ENCODE measurements around the gene SORCS3. TPM values are rescaled to one million over a fixed set of nuclear protein-coding genes. Genes with fewer than 3 reads are reported as not detected.
A peak's percentile ranks its signal among the peaks of the same experiment; 100 is the strongest.

Gene SORCS3
- polyA plus RNA-seq (ENCODE audit: insufficient read length in 10 of 10), result under 1 TPM in 8 of 10 donors, not detected in 2; 0.07 to 0.66 (median 0.18) TPM
- long read RNA-seq, donor 1, result 0 reads
- long read RNA-seq, donor 2, result 0 reads
- long read RNA-seq, donor 3, result 0 reads
- long read RNA-seq, donor 4, result 0 reads
- long read RNA-seq, donor 5, result 0 reads
- long read RNA-seq, donor 6, result 0 reads
- long read RNA-seq, donor 7, result 0 reads
- long read RNA-seq, donor 8, result 0 reads
- long read RNA-seq, donor 9, result 0 reads

GRCh38 chr10:104641187-104641936 lies at the start of gene SORCS3:
Gene SORCS3 (plus strand): TSS chr10:104641290.
- DNase-seq, result peak in 1 of 3 donors; percentile 33

DNA sequence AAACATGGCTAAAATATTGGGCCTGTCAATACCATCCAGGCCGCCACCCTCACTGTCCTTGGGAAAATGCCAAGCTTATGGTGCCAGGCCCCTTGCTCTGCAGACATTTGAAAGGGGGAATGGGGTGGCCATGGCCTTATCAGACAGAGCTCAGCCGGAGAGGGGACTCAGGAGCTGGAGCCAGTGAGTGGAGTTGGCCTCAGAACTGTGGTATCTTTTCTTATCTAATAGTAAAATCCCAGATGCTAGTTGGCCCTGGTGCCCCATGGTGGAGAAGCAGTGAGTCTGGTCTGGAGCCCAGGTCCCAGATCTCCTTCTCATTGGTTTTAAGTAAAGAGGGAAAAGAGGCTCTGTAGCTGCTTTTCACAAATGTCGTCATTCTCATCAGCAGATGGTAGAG lies 49.6 kb upstream of the SORCS3 start:
- no peak for DNase-seq

DNA sequence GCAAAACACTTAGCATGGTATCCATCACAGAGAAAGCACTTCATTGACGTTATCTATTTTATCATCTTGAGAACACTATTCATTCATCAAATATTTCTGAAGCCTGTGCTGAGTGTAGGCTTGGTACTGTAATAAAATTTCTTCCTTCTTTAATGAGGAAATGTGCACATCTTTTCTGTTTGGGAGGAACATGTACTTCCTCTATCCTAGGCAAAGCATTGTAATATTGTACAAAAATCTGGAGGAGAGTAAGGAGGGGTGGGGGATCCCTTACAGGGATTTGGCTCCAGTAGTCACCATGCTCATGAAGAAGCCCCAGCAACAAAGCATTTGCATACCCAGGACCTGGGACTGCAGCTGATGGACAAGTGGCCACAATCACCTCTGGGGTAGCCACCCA lies 39.9 kb upstream of the SORCS3 start:
- no peak for DNase-seq

DNA sequence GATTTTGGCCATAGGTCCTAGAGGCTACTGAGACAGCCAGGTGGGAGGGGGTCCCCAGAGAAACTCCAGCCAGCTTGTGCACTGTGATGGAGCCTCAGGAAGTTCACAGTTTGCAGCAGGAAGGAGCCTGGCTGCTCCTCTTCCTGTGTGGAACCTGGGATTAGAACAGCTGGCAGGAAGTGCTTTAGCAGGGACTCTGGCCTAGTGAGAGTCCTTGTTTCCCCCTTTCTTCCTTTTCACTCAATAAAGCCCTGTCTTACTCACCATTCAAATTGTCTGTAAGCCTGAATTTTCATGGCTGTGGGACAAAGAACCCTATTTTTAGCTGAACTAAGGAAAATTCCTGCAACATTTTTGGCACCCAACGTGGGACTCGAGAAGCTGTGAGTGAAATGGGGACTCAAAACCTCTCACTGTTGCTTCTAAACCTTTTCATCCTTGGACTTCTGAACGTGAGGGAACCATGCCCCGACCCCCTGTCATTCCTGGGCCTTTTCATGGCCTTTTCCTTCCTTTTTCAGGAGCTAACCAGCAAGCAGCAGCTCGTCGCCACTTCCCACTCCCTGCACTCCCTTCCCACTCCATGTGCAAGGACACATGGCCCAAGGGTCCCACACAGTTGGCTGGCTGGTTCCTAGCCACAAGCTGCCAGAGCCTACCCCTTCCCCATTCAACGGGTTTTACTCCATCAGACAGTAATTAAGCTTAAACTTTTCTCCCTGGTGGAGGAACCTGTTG lies 32.8 kb upstream of the SORCS3 start:
- DNase-seq, result no peak

GRCh38 chr10:104612571-104613205 lies 28.4 kb upstream of the SORCS3 start:
- no peak for DNase-seq

DNA sequence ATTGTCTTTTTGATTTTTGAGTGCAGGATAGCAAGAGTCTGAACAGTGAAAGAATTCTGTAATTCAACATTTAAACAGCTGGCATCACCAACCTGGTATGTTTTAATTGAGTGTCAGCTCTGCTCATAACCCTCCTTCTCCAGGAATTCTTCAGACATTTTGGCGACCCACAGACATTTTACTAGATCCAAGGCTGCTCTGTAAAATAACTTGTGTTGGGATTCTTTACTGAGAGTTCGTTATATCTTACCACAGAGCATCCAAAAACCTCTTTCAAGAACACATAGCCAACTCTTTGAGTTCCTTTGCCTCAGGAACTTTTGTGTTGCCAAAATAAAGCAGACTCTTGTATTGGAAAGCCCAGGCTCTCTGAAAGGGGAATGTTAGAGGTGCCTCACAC lies 27.7 kb upstream of the SORCS3 start:
- DNase-seq, result no peak

DNA sequence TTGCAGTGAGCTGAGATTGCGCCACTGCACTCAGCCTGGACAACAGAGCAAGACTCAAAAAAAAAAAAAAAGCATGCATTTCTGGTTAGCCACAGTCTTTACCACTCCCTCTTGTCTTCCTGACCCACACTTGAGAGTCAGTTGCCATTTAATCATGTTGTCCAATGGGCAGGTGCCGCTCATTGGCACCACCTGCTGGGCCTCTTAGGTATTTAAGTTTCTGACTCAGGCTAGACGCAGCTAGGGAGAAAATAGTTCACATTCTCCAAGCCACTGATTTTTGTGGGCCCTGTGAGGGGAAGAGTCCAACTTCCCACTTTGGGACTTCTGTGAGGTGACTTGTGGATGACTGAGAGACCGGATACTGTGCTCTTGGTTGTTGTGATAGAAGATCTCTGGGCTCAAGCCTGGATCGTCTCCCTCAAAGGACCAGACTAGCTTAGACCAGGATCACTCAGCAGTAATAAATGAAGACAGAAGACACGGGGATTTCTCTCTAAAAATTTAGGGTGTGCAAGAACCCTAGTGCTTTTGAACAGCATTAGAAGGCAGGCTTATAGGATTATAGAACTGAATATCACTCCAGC lies 26.8 kb upstream of the SORCS3 start:
- DNase-seq, result no peak

GRCh38 chr10:104615136-104615535 lies 26.0 kb upstream of the SORCS3 start:
- no peak for DNase-seq

DNA sequence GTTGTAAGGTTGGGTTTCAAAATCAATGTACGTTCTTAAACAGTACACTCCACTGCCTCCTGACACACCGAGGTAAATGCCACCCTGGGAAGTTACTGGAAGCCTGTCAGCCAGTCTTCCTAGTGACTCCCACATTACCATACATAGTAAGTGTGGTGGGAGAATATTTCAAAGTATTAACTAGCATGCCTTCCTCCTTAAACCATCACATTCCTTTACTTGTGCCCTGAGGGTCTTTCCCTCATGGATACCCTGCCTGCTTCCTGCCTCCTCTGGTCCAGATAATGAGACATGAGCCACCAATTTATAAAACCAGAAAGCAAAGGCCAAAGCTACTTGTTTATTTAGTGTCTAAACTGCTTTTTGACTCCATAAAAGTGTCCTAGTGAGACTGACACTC lies 23.3 kb upstream of the SORCS3 start:
- DNase-seq, result no peak

DNA sequence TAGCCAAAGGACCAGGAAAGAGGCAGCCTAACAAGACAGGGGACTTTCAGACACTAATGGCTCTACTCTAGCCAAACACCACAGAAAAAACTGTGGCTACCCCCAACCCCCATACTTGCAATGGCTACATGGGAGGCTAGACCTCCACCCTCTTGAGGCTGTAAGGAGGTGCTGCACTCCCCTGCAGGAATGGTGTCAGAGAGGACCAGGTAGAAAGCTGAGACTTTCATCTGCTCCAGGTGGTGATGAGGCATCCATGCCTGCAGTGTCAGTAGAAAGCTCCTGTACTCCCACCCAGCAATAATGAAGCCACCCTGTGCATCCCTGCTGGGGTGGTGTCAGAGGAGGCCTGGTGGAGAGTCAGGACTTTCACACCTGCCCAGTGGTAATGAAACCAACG lies 18.9 kb upstream of the SORCS3 start:
- no peak for DNase-seq

GRCh38 chr10:104622598-104623209 lies 18.4 kb upstream of the SORCS3 start:
- DNase-seq, result no peak

GRCh38 chr10:104630731-104631130 lies 10.4 kb upstream of the SORCS3 start:
- DNase-seq, result no peak

DNA sequence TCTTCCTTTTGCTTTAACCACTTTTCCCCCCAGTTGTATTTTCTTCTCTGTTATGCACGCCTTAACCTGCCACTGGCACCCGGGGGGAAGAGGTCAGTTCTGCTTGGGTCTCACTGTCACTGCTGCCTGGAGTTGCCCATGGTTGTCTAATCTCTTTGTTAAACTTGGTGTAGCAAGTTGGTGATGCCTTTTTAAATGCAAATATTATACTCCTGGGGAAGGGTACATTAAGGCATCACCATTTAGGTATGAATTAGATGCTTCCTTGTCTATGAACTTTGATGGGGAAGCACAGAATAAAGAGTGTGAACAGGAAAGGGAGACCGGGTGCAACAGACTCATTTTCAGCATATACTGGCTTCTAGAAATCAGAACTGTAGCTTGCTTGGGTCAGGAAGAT lies 9.1 kb upstream of the SORCS3 start:
- DNase-seq, result no peak

- DNase-seq, result peak in 1 of 3 donors; percentile 36
These were observed 2.1 kb upstream of the SORCS3 start for GRCh38 chr10:104638861-104639589.

GRCh38 chr10:104639590-104640338 lies 1.3 kb upstream of the SORCS3 start:
- DNase-seq, result peak in 1 of 3 donors; percentile 21

- peak in 1 of 3 donors; percentile 22 for DNase-seq
These were observed 527 bp upstream of the SORCS3 start for GRCh38 chr10:104640339-104641186.

- DNase-seq, result peak in 1 of 3 donors; percentile 10
These were observed 1.0 kb downstream of the SORCS3 start for GRCh38 chr10:104641937-104642657.

GRCh38 chr10:104642658-104643302 lies 1.7 kb downstream of the SORCS3 start:
- peak in 2 of 3 donors; percentile 23 to 72 for DNase-seq
